Fibroblast of the aortic adventitia (primary cell): ENCODE measurements around the gene GSG1L. TPM values are rescaled to one million over a fixed set of nuclear protein-coding genes. Genes with fewer than 3 reads are reported as not detected.

ENCODE experiments used
- DNase-seq: peaks from one replicate; pipeline ENCODE4 v3.0.0-alpha.2; 2010; ENCODE audit warnings: low read depth
- H3K4me3 ChIP-seq: 2 replicates; pipeline ENCODE4 v1.5.1; 2011; ENCODE audit warnings: low read depth, mild to moderate bottlenecking, control low read depth, low read length, moderate library complexity
- CTCF ChIP-seq: IDR thresholded peaks from 2 replicates; pipeline ENCODE4 v1.5.1; 2011; ENCODE audit warnings: mild to moderate bottlenecking, low read length, control low read depth, inconsistent platforms; ENCODE audit not compliant: insufficient read depth
- total RNA-seq: library from RNA; depleted of rRNA; stranded (reverse); fragments of >200 nt; gene quantifications from 2 replicates; pipeline ENCODE4 v1.2.3, GENCODE V29; 2012; ENCODE audit warnings: low replicate concordance

The GSG1L gene
- total RNA-seq, 1 donor: not detected

- TF ChIP-seq CTCF: no peak
- H3K4me3 ChIP-seq: no peak overlapping the region
- DNase-seq: no peak
Measured at GRCh38 chr16:27800817-27801216, 262.7 kb downstream of the GSG1L start.

- no peak for TF ChIP-seq CTCF
- DNase-seq: no peak
- no peak overlapping the region for H3K4me3 ChIP-seq
Measured at GRCh38 chr16:27799896-27800295, 263.6 kb downstream of the GSG1L start.

GRCh38 chr16:27798241-27798640, 265.3 kb downstream of the GSG1L start:
- no peak for TF ChIP-seq CTCF
- DNase-seq: no peak

GRCh38 chr16:27795992-27796614, 267.4 kb downstream of the GSG1L start:
- peak; percentile 45 for DNase-seq
- H3K4me3 ChIP-seq: no peak overlapping the region
- TF ChIP-seq CTCF: no peak

More at GRCh38 chr16:27798241-27798640, 265.3 kb downstream of the GSG1L start:
- no peak overlapping the region for H3K4me3 ChIP-seq

GRCh38 chr16:27793249-27793622, 270.3 kb downstream of the GSG1L start:
- no peak for DNase-seq
- no peak overlapping the region for H3K4me3 ChIP-seq
- no peak for TF ChIP-seq CTCF

- TF ChIP-seq CTCF: no peak
- no peak overlapping the region for H3K4me3 ChIP-seq
- peak; percentile 14 for DNase-seq
Measured at GRCh38 chr16:27792486-27793248, 270.8 kb downstream of the GSG1L start.
